ENCODE results near the gene ADCY6.

DNA sequence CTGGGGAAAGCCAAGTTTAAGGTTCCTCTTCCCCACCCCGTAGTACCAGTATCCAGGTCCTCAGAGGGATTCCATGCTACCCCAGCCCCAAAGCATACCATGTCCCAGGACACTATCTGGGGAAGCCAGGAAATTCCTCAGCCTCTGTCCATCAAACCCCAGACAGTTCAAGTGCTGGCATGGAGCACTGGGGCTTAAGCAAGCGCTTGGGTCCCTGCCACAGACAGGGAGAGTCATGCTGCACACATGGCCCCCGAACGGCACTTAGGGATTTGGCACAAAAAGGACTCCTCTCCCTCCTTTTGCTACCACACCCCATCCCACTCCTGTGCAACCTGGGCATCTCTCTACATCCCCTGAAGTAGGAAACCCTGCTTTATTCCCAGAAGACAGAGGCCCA lies 21.8 kb downstream of the ADCY6 start:
- TF ChIP-seq ARNTL (CRISPR knock-in tag; IDR thresholded peaks at IDR 0.05; ENCODE audit: borderline replicate concordance, low read depth) (no peak), TCF4 (CRISPR knock-in tag; IDR thresholded peaks at IDR 0.05; ENCODE audit: borderline replicate concordance) (no peak), ESRRG (CRISPR knock-in tag; IDR thresholded peaks at IDR 0.05) (no peak)
- TF ChIP-seq, protein P1, sequence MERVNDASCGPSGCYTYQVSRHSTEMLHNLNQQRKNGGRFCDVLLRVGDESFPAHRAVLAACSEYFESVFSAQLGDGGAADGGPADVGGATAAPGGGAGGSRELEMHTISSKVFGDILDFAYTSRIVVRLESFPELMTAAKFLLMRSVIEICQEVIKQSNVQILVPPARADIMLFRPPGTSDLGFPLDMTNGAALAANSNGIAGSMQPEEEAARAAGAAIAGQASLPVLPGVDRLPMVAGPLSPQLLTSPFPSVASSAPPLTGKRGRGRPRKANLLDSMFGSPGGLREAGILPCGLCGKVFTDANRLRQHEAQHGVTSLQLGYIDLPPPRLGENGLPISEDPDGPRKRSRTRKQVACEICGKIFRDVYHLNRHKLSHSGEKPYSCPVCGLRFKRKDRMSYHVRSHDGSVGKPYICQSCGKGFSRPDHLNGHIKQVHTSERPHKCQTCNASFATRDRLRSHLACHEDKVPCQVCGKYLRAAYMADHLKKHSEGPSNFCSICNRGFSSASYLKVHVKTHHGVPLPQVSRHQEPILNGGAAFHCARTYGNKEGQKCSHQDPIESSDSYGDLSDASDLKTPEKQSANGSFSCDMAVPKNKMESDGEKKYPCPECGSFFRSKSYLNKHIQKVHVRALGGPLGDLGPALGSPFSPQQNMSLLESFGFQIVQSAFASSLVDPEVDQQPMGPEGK (CRISPR knock-in tag; IDR thresholded peaks at IDR 0.05; ENCODE audit: borderline replicate concordance), result no peak

Data from SK-N-SH treated with all-trans-retinoic acid at 6 μM for 48 hours (cell line).